Fibroblast of skin of right quadriceps (primary cell): Measurements from ENCODE around the gene RFX1.

Experiments
- DNase-seq: peaks from one replicate; pipeline ENCODE4 v3.0.0-alpha.2; 2013

RFX1 gene

DNA sequence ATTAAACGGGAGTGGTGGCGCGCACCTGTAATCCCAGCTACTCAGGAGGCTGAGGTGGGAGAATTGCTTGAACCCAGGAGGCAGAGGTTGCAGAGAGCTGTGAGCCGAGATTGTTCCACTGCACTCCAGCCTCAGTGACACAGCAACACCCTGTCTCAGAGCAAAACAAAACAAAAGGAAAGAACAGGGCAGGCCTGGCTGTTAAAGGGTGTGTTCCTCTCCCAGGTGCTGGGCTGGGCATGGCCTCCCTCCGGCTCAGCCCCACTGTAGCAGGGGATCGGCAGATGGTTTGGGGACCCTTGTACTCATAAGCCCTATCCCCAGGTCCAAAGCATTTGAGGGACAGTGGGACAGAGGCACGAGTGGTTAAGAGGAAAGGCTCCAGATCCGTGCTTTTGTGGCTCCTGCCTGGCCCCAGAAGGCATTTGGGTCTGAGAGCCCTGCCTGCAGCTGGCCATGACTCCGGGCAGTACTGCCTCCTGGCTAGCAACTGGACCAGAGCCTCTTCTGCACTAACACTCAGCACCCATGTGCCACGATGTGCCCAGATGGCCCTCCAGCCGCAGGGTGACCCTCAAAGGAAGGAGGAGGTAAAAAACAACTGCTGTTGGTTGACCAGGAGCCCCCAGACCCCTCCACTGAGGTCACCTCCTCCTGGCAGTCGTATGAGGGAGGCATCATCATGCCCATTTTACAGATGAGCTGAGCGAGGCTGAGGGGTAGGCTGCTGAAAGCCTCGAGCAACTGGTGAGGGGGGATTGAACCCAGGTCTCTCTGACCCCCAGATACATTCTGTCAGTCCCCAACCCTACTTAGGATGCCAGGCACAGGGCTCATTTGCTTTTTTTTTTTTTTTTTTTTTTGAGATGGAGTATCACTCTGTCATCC is 10.0 kb downstream of the RFX1 start:
- DNase-seq: no peak

DNA sequence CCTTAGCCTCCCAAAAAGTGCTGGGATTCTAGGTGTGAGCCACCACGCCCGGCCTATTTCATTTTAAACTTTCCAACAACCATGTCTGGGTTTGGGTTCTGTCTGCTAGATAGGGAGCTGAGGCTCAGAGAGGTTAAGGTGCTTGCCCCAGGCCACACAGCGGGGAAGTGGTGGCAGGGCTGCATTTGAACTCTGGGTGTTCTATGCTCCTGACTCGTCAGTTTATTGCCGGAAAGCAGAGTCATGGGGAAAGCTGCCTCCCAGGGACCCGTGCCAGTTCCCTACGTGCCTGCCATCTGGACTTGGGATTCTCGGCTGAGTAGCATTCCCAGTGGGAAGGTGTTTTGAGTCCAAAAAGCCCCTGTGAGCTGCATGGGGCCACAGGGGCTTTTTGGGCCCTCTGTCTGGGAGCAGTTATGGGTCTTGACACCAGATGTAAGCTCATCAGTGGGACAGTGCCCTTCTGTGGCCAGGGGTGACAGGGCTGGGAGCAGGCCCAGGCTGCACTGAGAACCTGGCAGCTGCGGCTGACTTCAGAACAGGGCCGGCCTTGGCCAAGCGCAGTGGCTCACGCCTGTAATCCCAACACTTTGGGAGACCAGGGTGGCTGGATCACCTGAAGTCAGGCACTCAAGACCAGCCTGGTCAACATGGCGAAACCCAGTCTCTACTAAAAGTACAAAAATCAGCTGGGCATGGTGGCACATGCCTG is 10.9 kb downstream of the RFX1 start:
- DNase-seq: peak; percentile 36

GRCh38 chr19:13993590-13994300 is 12.4 kb downstream of the RFX1 start:
- DNase-seq: no peak

DNA sequence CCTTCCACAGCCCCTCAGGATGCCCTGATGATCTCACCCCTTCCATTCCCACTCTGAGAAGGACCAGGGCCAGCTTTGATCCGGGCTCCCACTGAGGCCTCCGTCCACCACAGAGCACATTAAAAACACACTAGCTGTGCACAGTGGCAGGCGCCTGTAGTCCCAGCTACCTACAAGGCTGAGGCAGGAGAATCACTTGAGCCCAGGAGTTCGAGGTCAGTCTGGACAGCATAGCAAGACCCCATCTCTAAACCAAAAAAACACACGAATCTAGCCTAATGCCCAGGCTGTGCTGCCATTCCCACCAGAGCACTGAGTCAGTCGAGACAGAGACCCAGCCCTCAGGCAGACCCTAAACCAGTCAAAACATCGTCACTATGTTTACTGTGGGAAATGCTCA is 14.1 kb downstream of the RFX1 start:
- no peak for DNase-seq

GRCh38 chr19:13990085-13990484 is 16.0 kb downstream of the RFX1 start:
- no peak for DNase-seq

GRCh38 chr19:13989487-13989886 is 16.6 kb downstream of the RFX1 start:
- DNase-seq: no peak

DNA sequence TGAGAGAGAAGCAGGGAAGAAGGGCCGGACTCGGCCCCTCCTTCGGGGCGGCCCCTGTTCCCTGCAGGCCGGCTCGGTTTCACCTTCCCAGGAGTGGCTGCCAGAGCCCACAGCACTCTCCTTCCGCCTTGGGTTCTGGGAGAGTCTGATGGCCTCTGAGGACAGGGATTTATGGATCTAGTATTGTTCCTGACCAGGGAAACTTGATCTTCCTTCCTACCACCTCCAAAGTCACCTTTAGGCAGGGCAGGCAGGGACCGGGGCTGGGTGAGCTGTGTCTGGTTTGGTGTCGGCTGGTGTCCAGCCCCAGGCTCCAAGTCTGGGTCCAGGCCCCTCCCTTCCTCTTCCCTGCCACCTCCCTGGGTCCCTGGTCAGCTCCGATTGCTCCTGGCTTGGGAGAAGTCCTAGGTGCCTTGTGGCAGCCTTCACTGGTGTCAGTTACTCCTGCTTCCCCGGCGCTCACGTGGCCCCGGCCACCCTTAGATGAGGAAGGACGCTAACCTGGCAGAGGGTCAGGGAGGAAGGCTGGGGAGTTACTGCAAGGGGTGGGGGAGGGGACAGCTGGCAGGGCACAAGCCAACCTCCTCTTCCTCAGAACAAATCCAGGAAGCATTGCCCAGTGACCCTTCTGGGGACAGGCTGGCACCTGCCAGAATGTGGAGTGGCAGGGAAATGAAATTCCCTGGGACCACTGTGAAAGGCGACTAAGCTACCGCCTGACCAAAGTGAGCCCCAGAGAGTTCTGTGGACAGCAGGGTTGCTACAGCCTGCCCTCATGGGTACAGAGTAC is 18.8 kb downstream of the RFX1 start:
- no peak for DNase-seq

GRCh38 chr19:13986348-13986904 is 19.7 kb downstream of the RFX1 start:
- DNase-seq: peak; percentile 90

DNA sequence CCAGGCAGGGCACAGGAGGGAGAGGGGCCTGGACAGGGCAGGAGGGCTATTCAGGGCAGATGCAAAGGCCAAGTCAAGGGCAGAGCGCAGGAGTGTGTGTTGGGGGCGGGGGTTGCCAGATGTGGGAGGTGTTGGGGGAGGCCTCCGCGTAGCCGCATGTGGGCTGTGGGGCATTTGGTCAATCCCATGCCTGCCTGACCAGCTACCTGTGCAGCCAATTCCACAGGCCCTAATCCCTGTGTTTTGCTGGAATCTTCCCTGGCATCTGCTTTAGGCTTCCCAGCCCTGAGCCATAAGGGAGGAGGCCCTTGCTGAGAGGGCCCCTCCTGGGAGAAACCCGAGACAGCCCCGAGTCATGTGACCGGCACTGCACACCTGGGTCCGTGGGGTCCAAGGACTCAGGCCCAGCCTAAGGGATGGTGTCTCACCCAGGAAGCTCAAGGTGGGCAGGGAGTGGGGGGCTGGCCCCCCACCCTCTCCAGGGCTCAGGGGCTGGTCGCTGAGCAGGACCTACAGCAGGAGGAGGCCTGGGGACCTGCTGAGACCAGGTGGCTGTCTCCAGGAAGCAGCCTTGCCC is 20.3 kb downstream of the RFX1 start:
- DNase-seq: no peak

- no peak for DNase-seq
Measured at GRCh38 chr19:13984875-13985741, 21.0 kb downstream of the RFX1 start.

DNA sequence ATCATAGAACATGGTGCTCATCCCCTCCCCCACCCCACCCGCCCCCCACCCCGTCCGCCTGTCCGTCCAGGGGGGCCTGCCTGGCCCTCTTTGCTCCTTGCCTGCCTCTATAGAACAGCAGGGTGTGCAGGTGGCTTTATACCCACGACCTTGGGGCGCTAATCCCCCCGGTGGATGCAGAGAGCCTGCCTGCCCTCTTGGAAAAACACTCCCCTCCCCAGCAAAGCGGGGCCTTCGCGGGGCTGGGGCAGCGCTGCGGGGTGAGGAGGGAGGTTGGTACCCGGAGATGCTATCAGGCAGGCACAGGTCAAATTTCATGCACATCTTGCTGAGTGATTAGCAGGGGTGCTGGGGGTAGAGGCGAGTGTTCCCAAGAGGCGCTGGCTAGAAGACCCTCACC is 21.9 kb downstream of the RFX1 start:
- no peak for DNase-seq

- DNase-seq: no peak
Measured at GRCh38 chr19:13983213-13983889, 22.8 kb downstream of the RFX1 start.

- DNase-seq: no peak
Measured at GRCh38 chr19:13982773-13983172, 23.3 kb downstream of the RFX1 start.

DNA sequence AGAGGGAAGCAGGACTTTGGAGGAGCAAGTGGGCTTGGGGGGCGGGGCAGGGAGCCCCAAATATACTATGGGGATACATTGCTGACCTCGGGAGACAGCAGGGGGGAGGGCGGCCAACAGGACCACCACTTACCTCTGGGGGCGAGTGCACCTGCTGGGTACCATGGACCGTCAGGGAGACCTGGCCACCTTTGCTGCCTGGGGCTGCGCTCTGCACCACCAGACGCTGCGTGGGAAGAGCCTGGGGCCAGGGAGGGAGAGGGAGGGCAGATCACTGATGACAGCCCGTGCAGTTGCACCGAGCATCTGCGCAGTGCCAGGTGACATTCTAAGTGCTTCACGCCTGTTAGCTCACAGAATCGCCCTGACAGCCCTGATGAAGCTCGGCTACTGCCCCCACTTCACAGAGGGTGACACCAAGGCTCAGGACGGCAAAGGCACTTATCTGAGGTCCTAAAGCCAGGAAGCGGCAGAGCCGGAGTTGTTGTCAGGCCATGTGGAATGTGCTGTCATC is 24.1 kb downstream of the RFX1 start:
- DNase-seq: no peak

- DNase-seq: no peak
Measured at GRCh38 chr19:13981467-13981866, 24.7 kb downstream of the RFX1 start.

DNA sequence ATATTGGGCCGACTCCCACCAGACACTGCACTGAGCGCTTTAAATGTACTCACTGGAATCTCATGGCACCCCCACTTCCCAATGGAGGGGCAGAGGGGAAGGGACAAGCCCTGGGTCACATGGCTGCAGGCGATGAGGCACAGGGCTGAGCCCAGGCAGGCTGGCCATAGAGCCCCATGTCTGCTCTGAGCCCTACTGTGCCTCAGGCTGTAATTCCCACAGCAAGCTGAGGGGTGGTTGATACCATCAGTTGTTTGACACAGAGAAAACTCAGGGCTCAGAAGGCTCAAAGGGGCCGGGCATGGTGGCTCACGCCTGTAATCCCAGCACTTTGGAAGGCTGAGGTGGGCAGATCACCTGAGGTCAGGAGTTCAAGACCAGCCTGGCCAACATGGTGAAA is 25.1 kb downstream of the RFX1 start:
- DNase-seq: no peak

DNA sequence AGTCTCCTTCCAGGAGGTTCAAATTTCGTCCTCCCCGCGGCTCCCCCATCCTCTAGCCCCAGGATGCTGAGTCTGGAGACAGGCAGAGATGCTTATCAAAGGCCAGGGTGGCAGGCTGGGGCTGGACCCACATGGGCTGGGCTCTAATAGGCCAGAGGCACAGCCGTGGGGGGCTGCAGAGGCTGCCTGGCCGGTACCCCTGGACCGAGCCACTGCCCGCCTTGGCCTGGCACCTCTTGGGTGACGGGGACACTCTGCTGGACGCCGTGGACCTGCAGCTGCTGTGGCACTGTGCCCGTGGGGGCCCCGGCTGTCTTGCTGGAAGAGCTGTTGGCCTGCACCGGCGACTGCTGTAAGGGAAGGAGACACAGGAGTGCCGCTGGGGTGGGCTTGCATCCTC is 25.8 kb downstream of the RFX1 start:
- DNase-seq: no peak

DNA sequence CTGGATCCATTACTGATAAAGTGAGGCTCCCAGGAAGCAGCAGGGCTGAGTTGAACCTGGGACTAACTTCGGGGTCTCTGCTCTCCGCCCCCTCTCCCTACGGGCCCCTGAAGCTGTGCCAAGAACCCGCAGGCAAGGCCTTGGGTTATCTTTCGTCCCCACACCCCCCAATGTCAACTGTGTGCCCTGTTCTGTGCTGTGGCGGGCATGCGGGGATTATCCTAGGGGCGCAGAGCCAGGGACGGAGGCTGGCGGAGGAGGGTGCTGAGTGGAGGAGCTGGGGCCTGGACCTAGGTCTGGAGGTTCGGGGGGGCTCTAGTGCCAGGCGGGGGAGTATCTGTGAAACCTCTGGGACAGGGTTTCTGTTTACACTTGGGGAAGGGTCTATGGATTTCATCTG is 26.4 kb downstream of the RFX1 start:
- DNase-seq: no peak

DNA sequence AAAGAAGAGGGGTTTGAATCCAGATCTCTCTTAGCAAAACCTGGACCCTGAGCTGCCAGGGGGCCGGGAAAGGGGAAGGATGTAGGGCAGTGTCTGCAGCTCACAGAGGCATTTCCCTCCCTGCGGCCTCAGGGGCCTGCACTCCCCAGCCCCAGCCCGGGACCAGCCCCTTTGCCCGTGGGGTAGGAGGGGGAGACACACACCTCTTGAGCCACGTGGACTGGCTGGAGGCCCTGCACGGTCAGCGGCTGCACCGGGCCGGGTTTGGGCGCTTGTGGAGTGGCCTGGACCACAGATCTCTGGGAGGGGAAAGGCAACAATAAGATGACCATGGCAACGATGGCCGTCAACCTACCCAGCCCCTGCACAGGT is 26.9 kb downstream of the RFX1 start:
- no peak for DNase-seq
